K562 (cell line): Measurements from ENCODE around the gene PILRA. TPM values are rescaled to one million over a fixed set of nuclear protein-coding genes. Genes with fewer than 3 reads are reported as not detected.

Experiments used
- ATAC-seq: fragments of 200-7000 bp; cut with Tn5 transposase; 3 replicates; pipeline ENCODE4 v1.9.1; 2020; ENCODE audit warnings: moderate library complexity
- BruUV-seq: library from RNA; stranded (reverse); fragments of 400-500 nt; replicated peaks from 2 replicates; lab custom pipeline; 2021; lab: Mats Ljungman, UMichigan
- CTCF ChIA-PET: fragments of 300-600 bp; formaldehyde crosslinking; extraction: SDS; loops from one replicate; lab custom pipeline; 2021; ENCODE audit warnings: low intra/inter-chr PET ratio; lab: Yijun Ruan, JAX
- POLR2A ChIA-PET: fragments of 300-600, 350-650 bp; sonication (Branson Sonifier 250); formaldehyde crosslinking; extraction: SDS; loops from one replicate; lab custom pipeline; 2021; ENCODE audit warnings: antibody characterized with exemption, inconsistent platforms; lab: Yijun Ruan, JAX
- DNase-seq, 4 experiments: peaks; one replicate each; pipeline versions ENCODE4 v3.0.0 to v3.0.0-alpha.2; 2011 to 2018; ENCODE audit warnings: low spot score in 3 of 4, mixed read lengths in 3 of 4; ENCODE audit errors: extremely low read depth in 1 of 4
- FAIRE-seq: peaks from 2 replicates; lab custom pipeline; 2011; peaks lifted over from hg19 to GRCh38; lab: Jason Lieb, UNC
- H2AFZ ChIP-seq: 2 replicates; pipeline ENCODE4 v1.6.0; 2011; ENCODE audit warnings: low read depth, low read length, control low read depth, inconsistent platforms
- H3K27ac ChIP-seq: fragments of 200-600 bp; 3 replicates; pipeline ENCODE4 v1.8.0; 2011; ENCODE audit warnings: low read depth, mild to moderate bottlenecking, control low read depth, inconsistent platforms, low read length, moderate library complexity, mixed read lengths; ENCODE audit errors: extremely low read depth
- H3K27me3 ChIP-seq, 2 experiments: fragments of 300-600 bp in 1 of 2; 2 replicates in 1 of 2; 3 replicates in 1 of 2; pipeline versions ENCODE4 v1.6.0 to v1.8.0; 2011; ENCODE audit warnings: inconsistent platforms in 2 of 2, low read length in 2 of 2, mild to moderate bottlenecking in 1 of 2, mixed read lengths in 1 of 2, moderate library complexity in 1 of 2; ENCODE audit not compliant: control insufficient read depth in 2 of 2, insufficient read depth in 2 of 2
- H3K36me3 ChIP-seq: fragments of 300-600 bp; 3 replicates; pipeline ENCODE4 v1.8.0; 2011; ENCODE audit warnings: mild to moderate bottlenecking, low read length, inconsistent platforms; ENCODE audit not compliant: control insufficient read depth, insufficient read depth
- H3K4me1 ChIP-seq, 2 experiments: fragments of 200-600 bp in 1 of 2; replicated peaks in 1 of 2; 2 replicates in 1 of 2; 3 replicates in 1 of 2; pipeline versions ENCODE4 v1.5.1 to v1.8.0; 2011; ENCODE audit warnings: inconsistent platforms in 2 of 2, low read length in 2 of 2, mild to moderate bottlenecking in 1 of 2, mixed read lengths in 1 of 2, moderate library complexity in 1 of 2; ENCODE audit not compliant: control insufficient read depth in 2 of 2, insufficient read depth in 2 of 2
- H3K4me2 ChIP-seq: 2 replicates; pipeline ENCODE4 v1.6.1; 2011; ENCODE audit warnings: low read length, control low read depth, inconsistent platforms, mixed read lengths; ENCODE audit not compliant: insufficient read depth
- H3K4me3 ChIP-seq: fragments of 200-600 bp; sonication (generic), shearing (Covaris generic); 2 replicates; pipeline ENCODE4 v1.5.1; 2016; ENCODE audit warnings: control low read depth, inconsistent platforms
- H3K79me2 ChIP-seq: fragments of 200-600 bp; 3 replicates; pipeline ENCODE4 v1.8.0; 2011; ENCODE audit warnings: low read length, inconsistent platforms; ENCODE audit not compliant: control insufficient read depth, insufficient read depth
- H3K9ac ChIP-seq, 2 experiments: 2 replicates each; pipeline versions ENCODE4 v1.6.0 to v1.6.1; 2011; ENCODE audit warnings: low read depth in 2 of 2, low read length in 2 of 2, control low read depth in 1 of 2, inconsistent platforms in 1 of 2, mild to moderate bottlenecking in 1 of 2, mixed read lengths in 1 of 2; ENCODE audit not compliant: insufficient read depth in 1 of 2
- H3K9me1 ChIP-seq: one replicate; pipeline ENCODE4 v1.6.0; 2011; ENCODE audit warnings: inconsistent platforms, mild to moderate bottlenecking, low read length, moderate library complexity; ENCODE audit not compliant: control insufficient read depth, insufficient read depth
- H3K9me3 ChIP-seq: replicated peaks from 2 replicates; pipeline ENCODE4 v1.5.1; 2011; ENCODE audit warnings: low read depth, low read length, inconsistent platforms; ENCODE audit not compliant: control insufficient read depth, insufficient read depth
- H4K20me1 ChIP-seq: replicated peaks from 2 replicates; pipeline ENCODE4 v1.6.1; 2011; ENCODE audit warnings: low read length, inconsistent platforms, mixed read lengths; ENCODE audit not compliant: control insufficient read depth, insufficient read depth
- CCAR2 ChIP-seq: fragments of 200-400 bp; formaldehyde crosslinking; IDR thresholded peaks from 2 replicates; pipeline ENCODE4 v1.6.1; 2017; ENCODE audit warnings: mild to moderate bottlenecking, low read depth, low read length
- COPS2 ChIP-seq: fragments of 450-650 bp; conservative IDR thresholded peaks from 2 replicates; pipeline ENCODE4 v1.6.1; 2016; ENCODE audit warnings: mild to moderate bottlenecking, moderate library complexity
- CREM ChIP-seq: IDR thresholded peaks from 2 replicates; pipeline ENCODE4 v1.6.1; 2014; ENCODE audit warnings: antibody characterized with exemption, low read depth
- EHMT2 ChIP-seq: fragments of 450-650 bp; IDR thresholded peaks from 2 replicates; pipeline ENCODE4 v1.6.1; 2018; ENCODE audit warnings: antibody characterized with exemption
- ESRRA ChIP-seq: fragments of 450-650 bp; IDR thresholded peaks from 2 replicates; pipeline ENCODE4 v1.6.1; 2014; ENCODE audit warnings: low read depth, mild to moderate bottlenecking, moderate library complexity, borderline replicate concordance
- EWSR1 ChIP-seq: fragments of 450-650 bp; IDR thresholded peaks from 2 replicates; pipeline ENCODE4 v1.6.1; 2018; ENCODE audit warnings: borderline replicate concordance, mild to moderate bottlenecking, low read depth, moderate library complexity; ENCODE audit not compliant: partially characterized antibody
- KHSRP ChIP-seq: fragments of 450-650 bp; IDR thresholded peaks from 2 replicates; pipeline ENCODE4 v1.6.1; 2017
- KLF10 ChIP-seq: fragments of 250-450 bp; sonication (Bioruptor Pico); IDR thresholded peaks from 2 replicates; pipeline ENCODE4 v1.6.1; 2021; ENCODE audit warnings: matching md5 sums
- MAX ChIP-seq: sonication (generic); formaldehyde crosslinking; IDR thresholded peaks from 2 replicates; pipeline ENCODE4 v1.9.0; 2022; ENCODE audit warnings: mild to moderate bottlenecking, missing genetic modification reagents
- MTF1 ChIP-seq: fragments of 250-450 bp; sonication (Bioruptor Pico); IDR thresholded peaks from 2 replicates; pipeline ENCODE4 v1.9.0; 2021; ENCODE audit warnings: moderate library complexity, mild to moderate bottlenecking, inconsistent platforms, borderline replicate concordance
- NELFE ChIP-seq: IDR thresholded peaks from 2 replicates; pipeline ENCODE4 v1.6.1; 2011; ENCODE audit warnings: mild to moderate bottlenecking; ENCODE audit not compliant: insufficient read depth, insufficient read length
- PTRF ChIP-seq: fragments of 450-650 bp; IDR thresholded peaks from 2 replicates; pipeline ENCODE4 v1.6.1; 2016; ENCODE audit warnings: mild to moderate bottlenecking, missing genetic modification characterization, missing compliant biosample characterization
- U2AF2 ChIP-seq: fragments of 200-400 bp; formaldehyde crosslinking; optimal IDR thresholded peaks from 2 replicates; pipeline ENCODE3; 2017; ENCODE audit warnings: low read depth, mild to moderate bottlenecking, low read length
- ZNF280A ChIP-seq: fragments of 450-650 bp; IDR thresholded peaks from 2 replicates; pipeline ENCODE4 v1.6.1; 2018; ENCODE audit warnings: mild to moderate bottlenecking, low read depth; ENCODE audit not compliant: partially characterized antibody
- ZNF324 ChIP-seq: fragments of 250-450 bp; sonication (Bioruptor Pico); IDR thresholded peaks from 2 replicates; pipeline ENCODE4 v1.4.0; 2020; ENCODE audit warnings: mild to moderate bottlenecking
- ZNF609 ChIP-seq: sonication (generic); formaldehyde crosslinking; IDR thresholded peaks from 2 replicates; pipeline ENCODE4 v1.8.1; 2023; ENCODE audit warnings: missing genetic modification reagents, mild to moderate bottlenecking, borderline replicate concordance
- WGBS: fragments of 100-300 bp; shearing (Covaris generic); methylation state at CpG from one replicate; pipeline ENCODE4 v1.1.6; 2016; ENCODE audit warnings: low coverage, mixed read lengths; ENCODE audit not compliant: insufficient coverage; ENCODE audit errors: missing lambda C conversion rate; 5-methylcytosine and 5-hydroxymethylcytosine counted together
- in situ Hi-C: fragments of 300-500 bp; cut with MboI; formaldehyde crosslinking; loops from 4 replicates; pipeline ENCODE4 v1.15.0; 2018; ENCODE audit warnings: inconsistent platforms, mixed read lengths
- intact Hi-C: fragments of 100-400 bp; cut with micrococcal nuclease; formaldehyde crosslinking; loops from 2 replicates; pipeline ENCODE4 v1.14.2; 2022
- polyA plus RNA-seq, 8 experiments: library from polyadenylated mRNA; depleted of rRNA in 4 of 8; stranded (reverse) in 5 of 8; unstranded in 3 of 8; fragments of >200 nt; fragmentation: Nextera tagmentation in 2 of 8; fragmentation: Illumina TruSeq in 1 of 8; extraction: Ambion mirVana in 2 of 8; extraction: Trizol in 1 of 8; gene quantifications; 2 replicates each; pipeline versions ENCODE4 v1.2.1 to v1.2.3, GENCODE V29; 2011 to 2014; ENCODE audit warnings: inconsistent platforms in 1 of 8, missing spikeins in 1 of 8
- total RNA-seq, 7 experiments: library from RNA; depleted of rRNA in 6 of 7; stranded (reverse); fragments of >200 nt in 6 of 7; fragmentation: Illumina TruSeq in 2 of 7; extraction: Trizol in 2 of 7; gene quantifications; 2 replicates each; pipeline versions ENCODE4 v1.2.1 to v1.2.3, GENCODE V29; 2011 to 2021; ENCODE audit warnings: low replicate concordance in 1 of 7

Gene PILRA
- total and polyA plus RNA-seq, 9 of the 15 experiments (the other 6 are each of a cell fraction or from before 2014, with no cell fraction given), result 0.13 to 1.8 (median 0.62) TPM

DNA sequence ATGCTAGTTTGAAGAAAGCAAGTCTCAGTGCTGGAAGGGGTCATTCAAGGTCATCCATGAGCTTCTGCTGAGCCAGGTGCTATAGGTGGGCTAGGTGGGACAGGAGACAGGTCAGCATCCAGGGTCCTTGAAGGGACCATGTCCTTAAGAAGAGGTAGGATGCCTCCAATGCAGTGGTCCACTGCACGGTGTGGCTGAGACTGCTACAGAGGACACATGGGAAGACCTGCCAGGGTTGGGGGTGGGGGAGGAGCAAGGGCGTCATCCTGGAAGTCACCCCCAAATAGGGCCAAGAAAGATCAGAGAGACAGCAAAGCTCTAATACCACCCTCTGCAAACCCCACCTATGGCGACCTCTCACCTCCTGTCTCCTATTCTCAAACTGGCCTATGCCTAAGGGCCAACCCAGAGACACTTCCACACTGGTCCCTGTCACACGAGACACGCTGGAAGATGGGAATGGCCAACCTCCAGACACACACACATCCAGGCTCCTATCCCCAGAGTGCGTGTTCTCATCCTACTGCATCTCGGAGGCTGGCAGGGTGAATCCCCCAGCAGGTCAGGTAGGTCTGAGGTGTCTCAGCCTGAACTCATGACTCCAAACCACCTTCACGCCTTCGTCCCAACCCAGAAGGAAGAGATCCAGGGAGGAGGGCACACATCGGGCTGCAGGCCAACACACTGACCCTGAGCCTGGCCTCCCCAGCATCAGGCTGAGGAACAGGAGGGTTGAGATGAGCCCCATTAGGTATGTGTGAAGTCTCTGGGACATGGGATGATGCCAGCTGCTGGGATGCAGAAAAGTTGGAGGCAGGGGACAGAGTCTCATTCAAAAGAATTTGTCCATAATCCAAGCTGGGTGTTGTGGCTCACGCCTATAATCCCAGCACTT, 68.6 kb downstream of the PILRA start:
- intact Hi-C loops (no loop called here), in situ Hi-C loops (no loop called here)
- Histone ChIP-seq H3K27ac (peak overlapping the region; percentile 27; the same call in 1 of the 3 replicates), H2AFZ (no peak overlapping the region), H3K36me3 (no peaks in the 10 kb centered on the region), H3K9me3 (no peaks in the 10 kb centered on the region), H3K27me3 (no peaks in the 10 kb centered on the region), H3K4me3 (no peak overlapping the region), H3K79me2 (peaks cover 2% of the 10 kb centered on the region; the same call in 1 of the 3 replicates), H4K20me1 (no peaks in the 10 kb centered on the region), H3K4me1 (peaks cover 48 to 68% of the 10 kb centered on the region in 2 experiments), H3K4me2 (no peak overlapping the region), H3K9me1 (no peaks in the 10 kb centered on the region), H3K9ac (peak overlapping the region in 1 of 2 experiments; percentile 49; a peak in 1 of 4 replicates)
- ATAC-seq (no peak), FAIRE-seq (no peak), DNase-seq (no peak)
- WGBS, result 78% methylated on average over 11 of the region's 11 CpGs
- ChIA-PET CTCF (no interaction called here), POLR2A (interaction anchor here (0.6 to 1.3 kb wide), 4 partner anchors 11 to 44 kb away, joined by 3 read pairs; partner anchors contain the start of gene MEPCE)
- BruUV-seq, result no TSS peak
- TF ChIP-seq ZNF280A (no peak), NELFE (no peak), ZNF324 (CRISPR knock-in tag) (no peak), KHSRP (no peak), MAX (CRISPR knock-in tag) (0 out of 2 replicates have a peak, but pooled peaks have one; percentile 11), COPS2 (no peak), EHMT2 (no peak), PTRF (tag) (no peak), ESRRA (peak; percentile 43; the same call in 1 of the 2 replicates), U2AF2 (no peak), CREM (no peak), MTF1 (no peak), CCAR2 (no peak), EWSR1 (no peak), KLF10 (no peak), ZNF609 (CRISPR knock-in tag) (no peak)
